GM18870 (cell line): ENCODE measurements around the gene AKAP6.
"Not testable (repeated sequence)": the region's sequence is repeated elsewhere in the genome, so short reads cannot be mapped to it uniquely, and the experiment has no call there.

ENCODE experiments used
- ATAC-seq: cut with Tn5 transposase; IDR thresholded peaks from one replicate; pipeline ENCODE4 v1.9.1; 2021; ENCODE audit warnings: moderate library complexity; ENCODE audit not compliant: unreplicated experiment

Gene AKAP6

GRCh38 chr14:32728526-32728925 is 399.4 kb downstream of the AKAP6 start:
- ATAC-seq: no peak

GRCh38 chr14:32728976-32729375 is 399.9 kb downstream of the AKAP6 start:
- no peak for ATAC-seq

DNA sequence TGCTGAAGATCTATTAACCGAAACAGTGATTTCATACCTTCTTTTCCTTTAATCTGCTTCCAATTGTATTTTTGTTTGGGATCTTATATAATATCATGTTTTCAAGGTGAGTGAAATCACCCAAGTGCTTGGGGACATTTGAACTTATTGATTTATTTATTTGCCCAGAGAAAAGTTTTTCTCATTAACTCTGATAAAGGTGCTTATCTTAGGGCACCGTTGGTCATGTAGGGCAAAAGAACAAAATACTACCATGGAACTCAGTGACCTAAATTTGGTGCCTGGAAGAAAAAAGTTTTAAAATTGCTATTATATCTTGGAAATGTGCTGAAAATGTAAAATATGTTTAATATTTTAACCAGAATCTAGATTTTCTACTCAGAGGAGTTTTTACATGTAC is 402.2 kb downstream of the AKAP6 start:
- no peak for ATAC-seq

GRCh38 chr14:32733015-32733414 is 403.9 kb downstream of the AKAP6 start:
- ATAC-seq: no peak

- ATAC-seq: no peak
Measured at GRCh38 chr14:32734261-32734660, 405.2 kb downstream of the AKAP6 start.

GRCh38 chr14:32737621-32738020 is 408.5 kb downstream of the AKAP6 start:
- ATAC-seq: no peak

- no peak for ATAC-seq
Measured at GRCh38 chr14:32738206-32738871, 409.2 kb downstream of the AKAP6 start.

- no peak for ATAC-seq
Measured at GRCh38 chr14:32744811-32745445, 415.8 kb downstream of the AKAP6 start.

- no peak for ATAC-seq
Measured at GRCh38 chr14:32754209-32754608, 425.1 kb downstream of the AKAP6 start.

DNA sequence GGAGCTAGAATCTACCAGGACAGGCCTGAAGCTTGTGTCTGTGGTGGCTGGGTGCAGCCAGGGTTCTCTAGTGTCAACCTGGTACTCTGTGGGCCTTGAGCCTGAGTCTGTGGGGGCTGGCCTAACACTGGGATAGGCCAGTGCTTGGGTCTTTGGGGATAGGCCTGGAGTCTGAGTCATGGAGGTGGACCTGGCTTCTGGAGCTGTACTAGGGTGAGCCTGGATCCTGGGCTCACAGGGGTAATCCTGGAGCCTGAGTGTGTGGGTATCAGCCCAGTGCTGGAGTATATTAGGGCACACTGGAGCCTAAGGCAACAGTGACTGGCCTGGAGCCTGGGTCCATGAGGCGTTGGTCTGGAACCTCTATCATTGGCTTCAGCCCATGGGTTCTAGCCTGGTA is 427.1 kb downstream of the AKAP6 start:
- no peak for ATAC-seq

DNA sequence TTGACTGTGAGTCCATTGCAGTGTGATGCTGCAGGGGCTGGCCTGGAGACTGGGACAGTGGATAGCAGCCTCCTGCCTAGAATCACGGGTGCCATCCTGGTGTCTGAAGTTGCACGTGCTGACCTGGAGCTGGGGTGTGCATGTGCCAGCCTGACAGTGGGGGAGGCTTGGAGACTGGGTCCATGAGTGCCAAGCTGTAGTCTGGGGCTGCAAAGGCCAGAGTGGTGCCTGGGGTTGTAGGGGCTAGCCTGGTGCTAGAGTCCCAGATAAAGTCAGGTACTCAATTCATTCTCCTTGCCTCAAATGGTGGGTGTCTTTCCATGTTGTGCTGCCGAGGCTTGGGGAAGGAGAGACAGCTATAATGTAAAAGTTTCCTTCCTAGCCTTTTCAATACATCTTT is 427.7 kb downstream of the AKAP6 start:
- ATAC-seq: no peak

DNA sequence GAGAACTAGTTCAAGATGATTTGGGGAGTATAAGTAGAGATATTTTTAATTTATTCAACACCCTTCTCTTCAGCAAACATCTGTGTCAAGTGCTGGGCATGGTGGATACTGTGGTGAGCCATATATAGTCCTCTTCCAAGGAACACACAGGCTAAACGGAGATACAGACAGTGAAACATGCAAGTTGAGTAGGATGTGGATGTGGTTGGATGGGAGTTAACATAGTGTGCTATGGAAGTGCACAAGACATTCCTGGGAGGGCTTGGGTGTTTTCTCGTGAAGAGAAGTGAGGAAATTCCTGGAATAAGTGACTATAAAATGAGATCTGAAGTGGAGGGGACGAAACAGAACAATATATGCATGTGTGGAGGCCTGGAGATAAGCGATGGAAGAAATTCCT is 428.5 kb downstream of the AKAP6 start:
- ATAC-seq: no peak

DNA sequence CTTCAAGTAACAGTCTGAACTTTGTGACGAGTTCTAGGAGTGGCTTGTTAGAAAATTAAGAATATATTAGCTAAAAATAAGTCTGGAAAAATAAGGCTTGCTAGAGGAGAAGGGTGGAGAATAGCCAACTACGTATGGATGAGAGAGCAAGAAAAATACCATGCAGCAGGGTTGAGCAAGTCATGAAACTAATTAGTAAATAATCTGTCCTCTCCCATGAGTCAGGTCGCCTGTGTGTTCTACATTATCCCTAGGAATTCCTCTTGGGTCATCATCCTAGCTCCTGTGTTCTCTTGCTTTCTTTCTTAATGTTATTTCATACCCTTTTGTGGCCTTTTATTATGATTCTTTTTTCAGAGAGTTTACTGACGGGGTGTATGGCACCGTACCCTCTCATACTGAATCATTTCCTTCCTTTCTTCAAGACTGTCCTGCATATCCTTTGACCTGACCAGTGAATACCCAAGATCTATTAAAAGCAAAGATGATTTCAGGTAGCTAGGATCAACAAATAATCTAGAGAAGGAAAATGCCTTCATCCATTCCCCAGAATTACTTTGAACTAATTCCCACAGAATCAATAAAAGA is 432.4 kb downstream of the AKAP6 start:
- ATAC-seq: no peak

- no peak for ATAC-seq
Measured at GRCh38 chr14:32762886-32763285, 433.8 kb downstream of the AKAP6 start.

DNA sequence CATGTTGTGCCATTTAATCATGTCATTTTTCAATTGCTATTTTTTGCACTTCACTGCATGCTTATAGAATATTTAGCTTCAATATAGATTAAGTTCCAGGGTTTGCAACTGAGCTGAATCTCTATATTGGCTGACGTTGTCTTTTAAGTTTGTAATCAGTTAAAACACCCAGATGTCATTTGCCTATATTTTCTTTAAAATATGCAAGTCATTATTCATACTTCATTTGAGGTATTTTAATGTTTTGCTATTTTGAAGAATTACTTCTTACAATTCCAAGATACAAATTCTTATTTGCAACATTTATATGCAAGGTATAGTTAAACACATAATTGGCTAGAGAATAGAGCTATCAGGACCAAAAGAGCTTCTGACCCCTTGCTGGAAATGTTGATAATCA is 434.6 kb downstream of the AKAP6 start:
- ATAC-seq: no peak

GRCh38 chr14:32764131-32764530 is 435.0 kb downstream of the AKAP6 start:
- ATAC-seq: no peak

DNA sequence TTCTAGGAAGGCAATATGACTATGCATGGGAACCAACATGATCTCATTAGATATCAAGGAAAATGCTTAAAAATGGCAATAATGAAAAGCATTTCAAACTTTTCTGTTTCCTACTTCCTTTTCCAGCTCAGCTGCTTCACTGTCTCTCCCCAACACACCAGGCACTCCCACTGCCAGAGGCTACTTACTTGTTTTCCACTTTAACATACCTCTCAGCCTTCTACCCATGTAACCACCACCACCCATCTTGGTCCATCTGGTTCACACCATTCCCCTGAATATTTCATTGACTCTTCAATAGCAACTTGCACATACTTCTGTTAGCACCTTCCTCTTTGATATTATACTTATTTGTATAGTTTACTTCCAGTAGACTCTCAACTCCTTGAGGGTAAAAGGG is 441.3 kb downstream of the AKAP6 start:
- no peak for ATAC-seq

DNA sequence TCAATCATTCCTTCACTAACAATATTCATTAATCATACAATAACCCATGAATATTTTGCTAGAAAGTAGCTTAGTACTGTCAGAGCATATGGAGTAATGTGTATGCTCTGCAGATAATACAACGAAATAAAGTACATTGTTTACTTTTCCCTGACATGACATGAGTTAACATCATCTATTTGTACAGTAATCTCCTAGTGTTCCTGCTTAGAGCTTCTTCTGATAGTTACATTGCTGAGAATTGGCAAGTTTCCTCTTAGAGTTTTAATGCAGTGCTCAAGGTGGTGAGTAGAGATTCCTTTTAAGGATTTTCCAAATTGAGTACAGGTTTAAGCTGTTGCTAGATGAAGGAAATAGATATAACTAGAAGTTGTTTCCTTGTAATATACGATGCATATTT is 445.1 kb downstream of the AKAP6 start:
- ATAC-seq: no peak

DNA sequence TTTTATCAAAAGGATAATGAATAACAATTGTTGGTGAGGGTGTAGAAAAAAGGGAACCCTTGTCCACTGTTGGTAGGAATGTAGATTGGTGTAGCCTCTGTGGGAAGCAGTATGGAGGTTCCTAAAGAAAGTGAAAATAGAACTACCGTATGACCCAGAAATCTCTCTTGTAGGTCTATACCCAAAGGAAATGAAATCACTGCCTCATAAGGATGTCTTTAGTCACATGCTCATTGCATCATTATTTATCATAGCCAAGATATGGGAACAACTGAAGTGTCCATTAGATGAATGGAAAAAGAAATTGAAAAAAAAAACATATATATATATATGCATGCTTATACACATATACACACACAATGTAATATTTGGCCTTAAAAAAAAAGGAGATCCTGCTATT is 450.7 kb downstream of the AKAP6 start:
- ATAC-seq: no peak

DNA sequence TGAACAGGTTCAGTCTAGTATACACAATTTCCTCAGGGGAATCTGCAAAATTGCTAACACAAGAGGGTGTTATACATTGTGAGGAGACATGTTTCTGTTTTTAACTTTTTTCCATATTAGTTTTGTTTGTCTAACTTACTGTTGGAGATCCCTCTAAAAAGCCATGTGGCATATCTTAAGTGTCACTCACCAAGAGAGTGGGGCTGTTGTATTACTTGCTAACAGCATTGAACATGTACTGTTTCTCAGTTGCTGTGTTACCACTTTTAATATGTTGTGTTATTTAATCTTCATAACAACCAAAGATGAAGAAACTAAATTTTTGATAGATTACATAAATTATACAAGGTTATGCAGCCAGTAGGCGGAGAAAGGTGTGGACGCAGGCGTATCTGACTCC is 455.3 kb downstream of the AKAP6 start:
- ATAC-seq: no peak

DNA sequence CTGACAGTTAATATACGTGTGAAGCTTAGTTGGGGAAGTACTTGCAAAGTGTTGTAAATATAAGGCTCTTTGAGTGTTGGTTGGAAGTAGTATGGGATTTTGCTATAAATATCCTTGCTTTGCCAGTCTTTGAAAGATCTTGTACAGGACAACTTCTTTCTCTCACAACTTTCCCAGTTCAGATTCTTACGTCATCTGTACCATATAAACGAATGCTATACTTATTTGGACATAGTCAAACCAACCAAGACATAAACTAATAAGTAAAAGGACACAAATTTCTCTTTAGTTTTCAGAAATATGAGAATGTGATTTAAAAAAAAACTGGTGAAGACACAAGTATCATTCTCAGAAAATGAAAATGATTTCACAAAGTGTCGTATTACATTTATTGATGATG is 456.5 kb downstream of the AKAP6 start:
- ATAC-seq: no peak

DNA sequence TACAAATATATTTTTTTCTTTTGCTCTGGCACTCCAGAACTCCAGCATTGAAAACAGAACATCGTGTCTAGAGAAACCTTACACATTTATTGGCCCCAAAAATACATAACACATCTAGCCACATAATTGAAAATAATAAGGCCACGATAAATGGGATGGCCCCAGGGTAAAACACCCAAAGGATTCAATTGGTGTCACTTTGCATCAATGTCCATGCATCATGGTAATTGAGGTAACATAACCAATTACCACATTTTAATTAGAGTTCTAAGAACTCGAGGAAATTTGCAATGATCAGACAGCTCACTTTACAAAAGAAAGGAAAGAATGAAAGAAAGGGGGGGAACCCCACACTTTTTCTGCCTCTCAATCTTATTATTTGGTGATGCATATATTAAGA is 457.8 kb downstream of the AKAP6 start:
- ATAC-seq: no peak

GRCh38 chr14:32793033-32793432 is 463.9 kb downstream of the AKAP6 start:
- not testable (repeated sequence) for ATAC-seq
